NCI-H2081 treated with DMSO at 0.1 percent for 48 hours (cell line): Measurements from ENCODE around the gene SASS6.
"Not testable (repeated sequence)": the region's sequence is repeated elsewhere in the genome, so short reads cannot be mapped to it uniquely, and the experiment has no call there.

Source experiments
- DNase-seq: peaks from one replicate; lab custom pipeline; 2025; lab: John Stamatoyannopoulos, UW

The SASS6 gene

DNA sequence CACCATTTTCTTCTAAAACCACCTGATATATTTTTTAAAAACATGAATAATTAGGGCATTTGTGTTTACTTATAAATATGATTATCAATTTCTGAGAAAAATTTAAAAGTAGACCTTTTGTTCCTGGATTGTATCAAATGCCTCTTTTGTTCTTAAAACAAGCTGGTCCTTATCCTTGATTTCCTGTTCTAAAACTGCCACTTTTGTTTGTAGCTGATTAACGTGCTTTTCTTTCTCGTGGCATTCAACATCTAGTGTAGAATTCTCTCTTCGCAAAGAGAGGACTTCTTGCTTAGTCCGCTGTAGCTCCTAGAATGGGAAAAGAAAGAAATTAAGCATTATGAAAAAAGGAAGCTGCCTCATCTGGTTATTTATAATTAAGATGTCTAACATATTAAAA is 25.0 kb downstream of the SASS6 start:
- DNase-seq: no peak

DNA sequence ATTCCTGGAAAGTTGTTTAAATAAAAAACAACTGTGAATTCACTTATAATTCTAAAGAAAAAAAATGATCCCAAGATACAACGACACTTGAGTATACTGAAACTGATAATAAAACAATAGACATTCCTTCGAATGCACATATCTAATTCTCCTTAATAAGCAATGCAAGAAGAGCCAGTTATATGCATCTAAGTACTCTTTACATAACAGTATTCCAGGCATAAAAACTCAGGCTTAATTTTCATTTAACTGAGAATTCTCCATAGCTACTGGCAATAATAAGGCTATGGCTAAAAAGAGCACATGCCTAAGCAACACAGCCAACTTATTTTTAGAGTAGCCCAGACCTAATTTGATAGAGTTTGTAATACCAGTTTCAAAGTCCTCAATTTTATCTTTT is 31.2 kb downstream of the SASS6 start:
- no peak for DNase-seq

DNA sequence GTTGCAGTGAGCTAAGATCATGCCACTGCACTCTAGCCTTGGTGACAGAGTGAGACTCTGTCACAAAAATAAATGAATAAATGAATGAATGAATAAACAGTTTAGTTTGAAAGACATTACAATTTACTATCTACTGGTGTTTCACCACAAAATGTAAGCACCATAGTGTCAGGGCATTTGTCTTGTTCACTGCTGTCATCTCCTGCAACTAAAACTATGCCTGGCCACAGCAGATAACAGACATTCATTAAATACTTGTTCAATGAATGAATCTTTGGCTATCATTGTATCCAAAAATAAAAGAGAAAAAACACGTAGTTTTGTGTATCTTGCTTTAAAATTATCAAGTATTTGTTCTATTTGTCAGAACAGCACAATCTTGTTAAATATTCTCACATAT is 32.5 kb downstream of the SASS6 start:
- no peak for DNase-seq

DNA sequence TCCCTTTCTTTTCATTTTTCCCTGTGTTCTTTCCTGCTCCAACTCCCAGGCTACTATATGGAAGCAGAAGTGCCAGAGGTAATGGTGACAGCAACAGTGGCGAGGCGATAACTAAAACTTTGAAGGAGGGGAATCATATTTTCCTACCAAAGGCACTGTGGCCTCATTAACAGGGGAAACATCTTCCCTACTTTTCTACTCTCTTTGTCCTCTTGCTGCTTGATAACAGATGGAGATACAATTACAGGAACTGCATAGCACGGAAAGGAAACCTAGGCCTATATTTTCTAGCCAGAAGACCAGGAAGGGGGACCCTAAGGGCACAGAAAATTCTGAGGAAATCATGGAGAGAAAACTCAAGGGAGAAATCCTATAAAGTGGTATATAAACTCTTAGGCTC is 42.3 kb downstream of the SASS6 start:
- DNase-seq: no peak

DNA sequence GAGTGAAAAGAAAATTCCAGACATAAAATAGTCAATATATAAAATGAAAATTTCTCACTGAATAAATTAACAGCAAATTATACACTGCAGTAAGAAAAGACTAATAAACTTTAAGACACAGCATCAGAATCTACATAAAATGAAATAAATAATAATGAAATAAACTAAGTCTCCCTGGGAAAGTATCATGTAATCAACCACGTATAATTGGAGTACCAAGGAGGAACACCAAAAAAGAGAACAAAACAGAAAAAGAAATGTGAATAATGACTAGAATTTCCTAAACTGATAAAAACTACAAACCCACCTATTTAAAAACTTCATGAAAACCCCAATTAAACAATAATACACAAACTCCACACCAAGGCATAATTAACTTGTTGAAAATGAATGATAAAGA is 43.6 kb downstream of the SASS6 start:
- DNase-seq: no peak

GRCh38 chr1:100087396-100087795 is 45.3 kb downstream of the SASS6 start:
- DNase-seq: no peak

GRCh38 chr1:100080331-100080730 is 52.4 kb downstream of the SASS6 start:
- DNase-seq: no peak

DNA sequence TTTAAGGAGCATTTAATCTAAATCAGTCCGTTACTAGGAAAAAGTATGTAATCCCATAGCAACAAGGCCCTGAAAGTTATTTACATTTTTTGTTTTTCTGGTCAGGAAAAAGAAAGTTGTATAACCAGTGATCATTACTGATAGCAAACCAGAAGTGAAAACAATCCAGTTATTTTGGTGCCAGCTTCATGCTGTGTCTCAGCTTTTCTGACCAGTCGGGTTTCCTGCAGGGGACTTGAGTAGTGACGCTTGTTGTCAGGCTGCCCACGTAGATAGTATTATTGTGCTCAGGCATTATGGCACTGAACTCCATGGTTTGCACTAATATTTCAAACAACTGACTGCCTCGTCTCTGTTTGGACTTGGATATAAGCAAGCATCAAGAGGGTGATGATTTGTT is 55.2 kb downstream of the SASS6 start:
- DNase-seq: no peak

DNA sequence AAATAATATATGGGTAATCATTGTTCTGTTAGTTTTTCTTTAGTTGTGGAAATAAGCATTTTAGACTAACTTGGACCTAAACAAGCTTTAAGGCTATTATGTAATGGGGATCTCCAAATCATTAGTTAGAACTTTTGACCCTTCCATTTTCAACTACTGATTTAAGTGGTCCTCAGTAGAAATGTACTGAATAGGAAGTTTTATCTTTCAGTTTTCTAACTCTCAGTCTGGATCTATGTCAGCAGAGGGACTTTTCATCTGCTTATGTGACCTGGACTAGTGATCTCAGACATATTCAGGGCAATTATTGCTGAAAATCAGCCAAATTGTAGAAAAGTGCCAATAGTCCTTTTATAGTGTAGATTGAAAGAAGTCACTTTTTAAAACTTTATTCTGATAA is 56.0 kb downstream of the SASS6 start:
- DNase-seq: no peak

GRCh38 chr1:100076319-100076718 is 56.4 kb downstream of the SASS6 start:
- no peak for DNase-seq

GRCh38 chr1:100075773-100076172 is 57.0 kb downstream of the SASS6 start:
- DNase-seq: no peak

GRCh38 chr1:100074604-100075395 is 57.9 kb downstream of the SASS6 start:
- DNase-seq: no peak

GRCh38 chr1:100073531-100073930 is 59.2 kb downstream of the SASS6 start:
- DNase-seq: no peak

DNA sequence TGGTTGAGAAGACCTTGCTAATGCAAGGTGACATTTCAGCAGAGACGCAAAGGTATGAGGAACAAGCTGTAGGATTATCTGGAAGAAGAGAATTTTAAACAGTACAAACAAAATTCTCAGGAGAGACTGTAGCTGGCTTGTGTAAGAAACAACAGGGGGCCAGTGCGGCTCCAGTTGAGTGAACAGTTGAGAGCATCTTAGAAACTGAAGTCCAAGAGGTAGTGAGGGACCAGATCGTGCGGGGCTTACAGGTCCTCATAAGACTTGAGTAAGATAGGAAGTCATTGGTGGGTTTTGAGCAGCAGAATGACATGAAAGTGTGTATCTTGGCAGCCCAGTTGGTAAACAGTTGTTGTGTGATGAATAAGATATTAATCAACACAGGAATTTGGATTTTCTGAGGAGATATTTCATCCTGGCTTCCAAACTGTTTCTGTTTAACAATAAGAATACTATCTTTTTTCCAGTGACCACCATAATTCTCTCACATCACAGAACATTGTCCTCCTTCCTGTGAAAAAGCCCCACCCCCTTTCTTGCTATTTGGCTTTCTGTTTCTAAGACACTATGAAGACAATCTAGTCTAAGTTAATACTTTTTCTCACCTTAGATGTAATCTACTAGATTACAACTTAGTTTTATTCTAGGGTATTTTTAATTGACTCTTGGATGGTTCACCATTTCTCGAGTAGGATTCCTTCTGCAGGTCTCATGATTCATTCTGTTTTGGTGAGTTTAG is 62.4 kb downstream of the SASS6 start:
- DNase-seq: no peak

GRCh38 chr1:100065969-100066227 is 66.8 kb downstream of the SASS6 start:
- DNase-seq: no peak

GRCh38 chr1:100065183-100065968 is 67.4 kb downstream of the SASS6 start:
- no peak for DNase-seq

DNA sequence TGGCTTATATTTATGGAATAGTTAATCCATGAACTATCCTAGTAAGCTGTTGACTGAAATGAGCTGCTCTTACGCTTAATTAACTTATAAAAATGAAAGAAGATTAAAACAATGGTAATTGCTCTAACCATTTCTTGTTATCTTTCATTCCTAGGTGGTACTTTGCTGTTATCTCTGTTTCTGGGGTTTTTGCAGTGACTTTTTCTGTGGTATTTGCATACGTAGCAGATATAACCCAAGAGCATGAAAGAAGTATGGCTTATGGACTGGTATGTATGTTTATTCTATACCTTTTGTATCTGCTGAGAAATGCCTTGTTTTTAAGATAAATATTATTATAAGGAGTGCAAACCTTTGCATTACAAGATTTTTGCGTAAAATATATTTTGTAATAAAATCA is 71.0 kb downstream of the SASS6 start:
- no peak for DNase-seq

DNA sequence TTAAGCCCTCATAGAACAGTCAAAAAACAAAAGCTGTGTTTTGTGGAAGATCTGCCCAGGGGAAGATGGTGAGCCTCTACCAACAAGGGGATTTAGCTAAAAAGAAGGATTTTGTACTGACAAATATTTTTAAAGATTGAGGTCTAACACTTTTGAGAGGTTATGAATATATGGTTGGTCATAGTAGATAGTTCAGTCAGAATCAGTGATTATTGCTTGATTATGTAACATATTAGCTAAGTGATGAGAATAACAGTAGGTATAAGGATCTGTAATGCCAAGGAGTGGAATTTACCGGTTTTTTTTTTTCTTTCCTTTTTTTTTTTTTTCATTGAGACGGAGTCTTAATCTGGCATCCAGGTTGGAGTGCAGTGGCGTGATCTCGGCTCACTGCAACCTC is 79.0 kb downstream of the SASS6 start:
- no peak for DNase-seq

DNA sequence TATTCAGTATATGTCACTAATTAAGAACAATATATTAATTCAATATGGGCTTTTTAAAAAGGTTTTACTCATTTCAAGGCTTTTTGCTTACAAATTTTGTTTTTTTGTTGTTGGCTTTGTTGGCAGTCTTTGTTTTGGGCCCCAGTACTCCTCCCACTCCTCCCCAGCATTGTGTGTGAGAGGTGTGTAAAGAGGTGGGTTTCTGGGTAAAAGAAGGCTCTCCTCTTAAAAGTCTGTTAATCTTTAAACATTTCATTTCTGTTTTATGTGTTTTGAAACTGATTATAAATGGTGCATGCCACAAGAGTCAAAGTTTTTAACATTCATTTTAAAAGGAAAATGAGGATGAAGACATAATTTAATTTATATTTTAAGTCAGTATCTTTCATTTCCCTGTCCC is 79.6 kb downstream of the SASS6 start:
- DNase-seq: no peak

DNA sequence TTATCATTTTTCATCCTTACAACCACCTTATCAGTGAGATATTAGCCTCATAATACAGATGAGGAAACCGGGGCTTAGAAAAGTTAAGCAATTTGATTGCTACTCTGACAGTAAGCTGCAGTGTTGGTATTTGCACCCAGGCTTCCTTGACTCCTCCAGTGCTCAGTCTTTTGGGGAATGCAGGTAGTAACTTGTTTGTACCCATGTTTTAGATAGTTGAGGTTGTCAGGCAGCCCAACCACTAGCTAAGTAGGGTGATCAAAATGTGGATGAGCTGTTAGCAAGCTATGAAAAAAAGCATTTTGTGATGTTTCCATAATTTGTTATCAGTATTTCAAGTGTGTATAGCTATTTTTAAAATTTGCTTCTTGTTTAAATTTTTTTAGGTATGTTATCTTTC is 80.8 kb downstream of the SASS6 start:
- no peak for DNase-seq

DNA sequence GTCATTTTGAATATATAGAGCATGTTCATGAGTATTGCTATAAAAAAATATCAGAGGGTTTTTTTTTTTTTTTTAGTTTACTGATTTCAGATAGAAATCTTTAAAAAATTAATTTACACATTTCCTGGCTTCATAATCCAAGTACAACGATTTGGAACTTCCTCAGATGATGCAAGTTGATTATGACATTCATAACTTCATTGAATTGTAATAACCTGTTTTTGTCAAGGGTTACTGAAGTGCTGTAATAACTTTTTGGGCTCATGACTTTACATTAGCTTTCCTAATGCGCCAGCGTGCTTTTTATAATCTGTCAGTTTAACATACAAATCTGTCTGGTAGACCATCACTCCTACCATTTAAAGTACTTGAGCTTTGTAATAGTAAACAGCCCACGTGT is 81.3 kb downstream of the SASS6 start:
- no peak for DNase-seq

GRCh38 chr1:100050139-100050538 is 82.6 kb downstream of the SASS6 start:
- no peak for DNase-seq

GRCh38 chr1:100047235-100047708 is 85.5 kb downstream of the SASS6 start:
- not testable (repeated sequence) for DNase-seq
